ENCODE results near the gene PITPNC1.

DNA sequence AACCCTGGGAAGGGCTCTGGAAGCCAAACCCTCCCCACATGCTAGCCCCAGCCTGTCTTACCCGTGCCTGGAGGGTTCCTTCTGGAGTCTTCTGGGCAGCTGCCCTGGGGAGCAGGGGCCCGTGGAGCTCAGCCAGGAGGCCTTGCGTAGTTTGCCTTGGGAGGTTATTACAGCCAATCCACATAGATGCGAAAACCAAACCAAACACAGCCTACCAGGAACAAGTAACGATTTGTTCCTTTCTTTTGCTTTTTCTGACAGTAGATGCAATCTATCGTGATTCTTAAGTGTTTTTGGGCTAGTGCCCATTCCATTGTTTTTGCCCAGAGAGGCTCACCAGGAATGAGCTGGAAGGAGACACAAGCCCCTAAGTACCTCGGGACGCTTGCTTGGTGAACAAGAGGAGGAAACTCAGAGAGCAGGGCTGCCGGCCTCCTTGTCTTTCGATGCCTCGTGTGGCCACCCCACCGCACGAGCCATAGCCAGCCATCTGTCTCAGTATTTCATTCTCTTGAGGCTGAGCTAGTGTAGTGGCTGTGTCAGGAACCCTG lies 238.0 kb downstream of the PITPNC1 start:
- TF ChIP-seq GLI4 (CRISPR knock-in tag; IDR thresholded peaks at IDR 0.05; ENCODE audit: borderline replicate concordance) (no peak), ZZZ3 (CRISPR knock-in tag; IDR thresholded peaks at IDR 0.05; ENCODE audit: borderline replicate concordance) (no peak), TFE3 (CRISPR knock-in tag; IDR thresholded peaks at IDR 0.05) (no peak)
- TF ChIP-seq, protein P1, sequence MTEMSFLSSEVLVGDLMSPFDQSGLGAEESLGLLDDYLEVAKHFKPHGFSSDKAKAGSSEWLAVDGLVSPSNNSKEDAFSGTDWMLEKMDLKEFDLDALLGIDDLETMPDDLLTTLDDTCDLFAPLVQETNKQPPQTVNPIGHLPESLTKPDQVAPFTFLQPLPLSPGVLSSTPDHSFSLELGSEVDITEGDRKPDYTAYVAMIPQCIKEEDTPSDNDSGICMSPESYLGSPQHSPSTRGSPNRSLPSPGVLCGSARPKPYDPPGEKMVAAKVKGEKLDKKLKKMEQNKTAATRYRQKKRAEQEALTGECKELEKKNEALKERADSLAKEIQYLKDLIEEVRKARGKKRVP (CRISPR knock-in tag; IDR thresholded peaks at IDR 0.05): no peak
